HG03558 (cell line): ENCODE data around the gene PRMT2.

Experiments
- ATAC-seq: cut with Tn5 transposase; IDR thresholded peaks from one replicate; pipeline ENCODE4 v1.9.1; 2021; ENCODE audit warnings: moderate number of reproducible peaks; ENCODE audit not compliant: unreplicated experiment; ENCODE audit errors: extremely low read depth

PRMT2 gene

GRCh38 chr21:46639489-46640386 lies 4.3 kb downstream of the PRMT2 start:
- no peak for ATAC-seq

GRCh38 chr21:46641656-46642055 lies 6.2 kb downstream of the PRMT2 start:
- no peak for ATAC-seq

GRCh38 chr21:46643379-46644177 lies 8.1 kb downstream of the PRMT2 start:
- no peak for ATAC-seq

- no peak for ATAC-seq
Measured at GRCh38 chr21:46645840-46646239, 10.4 kb downstream of the PRMT2 start.

- no peak for ATAC-seq
Measured at GRCh38 chr21:46646541-46647154, 11.2 kb downstream of the PRMT2 start.

GRCh38 chr21:46648539-46648938 lies 13.1 kb downstream of the PRMT2 start:
- no peak for ATAC-seq

- no peak for ATAC-seq
Measured at GRCh38 chr21:46649356-46649755, 13.9 kb downstream of the PRMT2 start.

- no peak for ATAC-seq
Measured at GRCh38 chr21:46650476-46651098, 15.1 kb downstream of the PRMT2 start.

- ATAC-seq, result no peak
Measured at GRCh38 chr21:46651121-46651520, 15.6 kb downstream of the PRMT2 start.

GRCh38 chr21:46655230-46655629 lies 19.8 kb downstream of the PRMT2 start:
- ATAC-seq, result no peak

- no peak for ATAC-seq
Measured at GRCh38 chr21:46656820-46657219, 21.3 kb downstream of the PRMT2 start.

GRCh38 chr21:46660505-46660904 lies 25.0 kb downstream of the PRMT2 start:
- no peak for ATAC-seq

- no peak for ATAC-seq
Measured at GRCh38 chr21:46661211-46661625, 25.7 kb downstream of the PRMT2 start.

GRCh38 chr21:46661642-46662366 lies 26.3 kb downstream of the PRMT2 start:
- no peak for ATAC-seq

- ATAC-seq, result no peak
Measured at GRCh38 chr21:46662367-46662654, 26.8 kb downstream of the PRMT2 start.

- no peak for ATAC-seq
Measured at GRCh38 chr21:46662765-46663500, 27.5 kb downstream of the PRMT2 start.

GRCh38 chr21:46663754-46664153 lies 28.3 kb downstream of the PRMT2 start:
- ATAC-seq, result no peak

GRCh38 chr21:46664316-46664995 lies 29.0 kb downstream of the PRMT2 start:
- no peak for ATAC-seq

GRCh38 chr21:46665566-46665965 lies 30.1 kb downstream of the PRMT2 start:
- ATAC-seq, result no peak
